Measurements from ENCODE around the gene HLF.

The HLF gene

DNA sequence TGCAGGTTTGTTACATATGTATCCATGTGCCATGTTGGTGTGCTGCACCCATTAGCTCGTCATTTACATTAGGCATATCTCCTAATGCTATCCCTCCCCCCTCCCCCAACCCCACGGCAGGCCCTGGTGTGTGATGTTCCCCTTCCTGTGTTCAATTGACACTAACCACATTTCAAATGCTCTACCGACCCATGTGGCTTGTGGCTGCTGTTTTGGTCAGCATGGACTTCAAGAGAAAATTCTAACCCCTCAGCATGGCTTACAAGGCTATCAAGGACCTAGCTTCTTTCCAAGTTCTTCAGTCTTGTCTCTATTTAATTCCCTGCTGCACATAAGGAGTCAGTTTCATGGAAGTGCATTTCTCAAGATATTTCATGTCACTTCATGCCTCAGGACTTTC, 103.9 kb downstream of the HLF start:
- no peak for DNase-seq
